Measurements from ENCODE around the gene MAP3K4. TPM values are rescaled to one million over a fixed set of nuclear protein-coding genes. Genes with fewer than 3 reads are reported as not detected.

The MAP3K4 gene
- total RNA-seq, 1 experiment from 2014 or later = 54.3 TPM

GRCh38 chr6:161066511-161066910 is 74.9 kb downstream of the MAP3K4 start:
- Histone ChIP-seq H3K79me2 (ENCODE audit: insufficient read depth, low read length) (peaks cover 4% of the 10 kb centered on the region; the same call in 1 of the 2 replicates), H3K4me1 (ENCODE audit: insufficient read depth, low read length) (no peaks in the 10 kb centered on the region), H3K4me2 (ENCODE audit: insufficient read depth, insufficient read length, low read length) (no peak overlapping the region), H2AK5ac (ENCODE audit: insufficient read length, low read length) (no peak overlapping the region), H3K18ac (ENCODE audit: insufficient read length, low read depth, low read length) (no peak overlapping the region), H2BK20ac (ENCODE audit: low read depth, low read length, poor library complexity, severe bottlenecking) (no peak overlapping the region), H3K27ac (ENCODE audit: insufficient read length, low read depth, low read length) (no peak overlapping the region), H3K79me1 (ENCODE audit: insufficient read depth, low read depth, low read length, poor library complexity, severe bottlenecking) (no peaks in the 10 kb centered on the region), H3K23ac (ENCODE audit: insufficient read length, low read depth, low read length) (no peak overlapping the region), H3K27me3 (ENCODE audit: insufficient read depth, low read length) (no peaks in the 10 kb centered on the region), H3K56ac (ENCODE audit: insufficient read length, low read depth, low read length) (no peak overlapping the region), H3K4ac (ENCODE audit: low read depth, low read length) (no peak overlapping the region), H2AFZ (ENCODE audit: low read length) (no peak overlapping the region), H2BK120ac (ENCODE audit: low read depth, low read length, poor library complexity, severe bottlenecking) (no peak overlapping the region), H2BK15ac (ENCODE audit: low read depth, low read length) (no peak overlapping the region), H2BK5ac (ENCODE audit: insufficient read length, low read length) (no peak overlapping the region), H3K23me2 (ENCODE audit: insufficient read length, low read depth, low read length, poor library complexity, severe bottlenecking) (no peaks in the 10 kb centered on the region), H3K14ac (ENCODE audit: insufficient read depth, low read length) (no peak overlapping the region), H4K91ac (ENCODE audit: insufficient read length, low read depth, low read length) (no peak overlapping the region), H4K20me1 (ENCODE audit: control insufficient read depth, insufficient read depth, insufficient read length) (no peaks in the 10 kb centered on the region), H4K8ac (replicated peaks; ENCODE audit: insufficient read length, low read depth, low read length) (no peak overlapping the region), H3T11ph (ENCODE audit: low read length) (no peak overlapping the region), H4K5ac (ENCODE audit: insufficient read length, low read depth, low read length) (no peak overlapping the region), H2BK12ac (ENCODE audit: insufficient read length, low read depth, low read length) (no peak overlapping the region), H3K9me3 (ENCODE audit: control insufficient read depth, low read depth, low read length) (no peaks in the 10 kb centered on the region), H3K9ac (ENCODE audit: extremely low read depth, insufficient read length, low read length) (no peak overlapping the region)
- Mint-ChIP-seq H3K36me3 (ENCODE audit: insufficient read depth in 1 of 3, low read depth in 3 of 3) (peaks cover 5 to 18% (median 10%) of the 10 kb centered on the region in 3 experiments; a peak in 6 of 7 replicates), H3K9me3 (peaks cover 2% of the 10 kb centered on the region in 2 experiments; a peak in 3 of 5 replicates), H3K27me3 (ENCODE audit: low read depth) (no peaks in the 10 kb centered on the region), H3K27ac (no peak overlapping the region), H3K4me3 (no peak overlapping the region), H3K4me1 (peaks cover 0 to 10% of the 10 kb centered on the region in 2 experiments; a peak in 2 of 4 replicates)
- TF ChIP-seq CTCF (conservative IDR thresholded peaks at IDR 0.05) = no peak
- no CpG with 5 or more reads among the region's 3 CpGs for WGBS (ENCODE audit: extremely low coverage, insufficient read length, low lambda C conversion rate)
- no peak for DNase-seq
